CD4-positive, CD25-positive, alpha-beta regulatory T cell (primary cell): Measurements from ENCODE around the gene MAGI1. TPM values are rescaled to one million over a fixed set of nuclear protein-coding genes. Genes with fewer than 3 reads are reported as not detected.

Source experiments
- ATAC-seq, 2 donors: fragments of 150-1000 bp; cut with Tn5 transposase; one replicate each; pipeline ENCODE4 v1.10.0; 2021; ENCODE audit warnings: low read depth in 2 of 2, moderate number of reproducible peaks in 2 of 2, moderate library complexity in 1 of 2
- DNase-seq, 3 donors: peaks; one replicate each; pipeline versions ENCODE4 v3.0.0 to v3.0.0-alpha.2; 2012 to 2022; ENCODE audit warnings: mixed read lengths in 1 of 3
- H3K27ac ChIP-seq: one replicate; pipeline ENCODE4 v1.7.0; 2013; ENCODE audit warnings: mild to moderate bottlenecking, low read length; ENCODE audit not compliant: insufficient read depth, poor library complexity, severe bottlenecking
- H3K27me3 ChIP-seq: one replicate; pipeline ENCODE4 v1.7.0; 2013; ENCODE audit warnings: low read length; ENCODE audit not compliant: control insufficient read depth, insufficient read depth
- H3K36me3 ChIP-seq: one replicate; pipeline ENCODE4 v1.7.0; 2013; ENCODE audit warnings: mild to moderate bottlenecking, low read length, moderate library complexity; ENCODE audit not compliant: control insufficient read depth, insufficient read depth
- H3K4me1 ChIP-seq: 2 replicates; pipeline ENCODE4 v1.7.0; 2013; ENCODE audit warnings: mild to moderate bottlenecking, low read length; ENCODE audit not compliant: insufficient read depth, control insufficient read depth, poor library complexity, severe bottlenecking
- H3K4me3 ChIP-seq: one replicate; pipeline ENCODE4 v1.7.0; 2013; ENCODE audit warnings: low read depth, mild to moderate bottlenecking, low read length, moderate library complexity
- H3K9me3 ChIP-seq, 2 experiments: 1 replicate in 1 of 2; 2 replicates in 1 of 2; pipeline ENCODE4 v1.7.0; 2013; ENCODE audit warnings: low read length in 2 of 2, mild to moderate bottlenecking in 1 of 2, moderate library complexity in 1 of 2; ENCODE audit not compliant: control insufficient read depth in 2 of 2
- H3K27ac Mint-ChIP-seq, 3 donors: one replicate each; pipeline ENCODE4 v1.8.0; 2020 to 2022; ENCODE audit warnings: mild to moderate bottlenecking in 3 of 3, mixed read lengths in 3 of 3, moderate library complexity in 2 of 3
- H3K27me3 Mint-ChIP-seq: one replicate; pipeline ENCODE4 v1.8.0; 2022; ENCODE audit warnings: mild to moderate bottlenecking, mixed read lengths
- H3K36me3 Mint-ChIP-seq: one replicate; pipeline ENCODE4 v1.8.0; 2020; ENCODE audit warnings: mixed read lengths
- H3K4me1 Mint-ChIP-seq, 4 donors: one replicate each; pipeline ENCODE4 v1.8.0; 2020 to 2022; ENCODE audit warnings: mixed read lengths in 4 of 4, mild to moderate bottlenecking in 1 of 4
- H3K4me3 Mint-ChIP-seq, 4 donors: one replicate each; pipeline ENCODE4 v1.8.0; 2020 to 2022; ENCODE audit warnings: mild to moderate bottlenecking in 4 of 4, mixed read lengths in 4 of 4, moderate library complexity in 3 of 4
- H3K9me3 Mint-ChIP-seq, 7 donors: one replicate each; pipeline ENCODE4 v1.8.0; 2020 to 2022; ENCODE audit warnings: mixed read lengths in 7 of 7, mild to moderate bottlenecking in 3 of 7, moderate library complexity in 2 of 7
- polyA plus RNA-seq, 4 donors: library from polyadenylated mRNA; unstranded; fragments of 300-500 nt; fragmentation: Illumina TruSeq; gene quantifications; one replicate each; pipeline ENCODE4 v1.2.3, GENCODE V29; 2021
- total RNA-seq: library from RNA; stranded (reverse); gene quantifications from one replicate; pipeline ENCODE4 v1.2.3, GENCODE V29; 2022

The MAGI1 gene
- total and polyA plus RNA-seq, 5 donors from 2014 or later: 0.10 to 0.44 (median 0.19) TPM; not detected in 1

DNA sequence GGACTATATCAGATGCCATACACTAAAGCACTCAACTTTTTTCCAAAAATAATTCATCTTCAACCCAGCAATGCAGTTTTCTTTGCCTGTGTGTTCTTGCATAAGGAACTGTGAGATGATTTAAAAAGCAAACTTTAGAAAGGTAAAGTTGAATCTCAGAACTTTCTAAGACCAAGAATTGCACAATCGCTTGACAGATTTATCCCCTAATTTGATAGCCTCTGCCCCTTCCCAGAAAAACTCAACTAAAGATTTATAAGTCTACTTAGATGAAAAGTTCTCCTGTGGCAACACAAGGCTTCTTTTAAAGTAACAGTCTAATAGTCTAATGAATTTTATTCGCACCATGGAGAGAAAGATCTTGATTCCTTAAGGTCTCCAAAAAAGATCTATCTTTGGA lies 259.3 kb downstream of the MAGI1 start:
- Histone ChIP-seq H3K9me3 (no peaks in the 10 kb centered on the region), H3K36me3 (no peaks in the 10 kb centered on the region), H3K27me3 (no peaks in the 10 kb centered on the region), H3K4me1 (no peaks in the 10 kb centered on the region), H3K27ac (no peak overlapping the region), H3K4me3 (no peak overlapping the region)
- Mint-ChIP-seq H3K9me3 (peaks cover 0 to 1% (median 0%) of the 10 kb centered on the region in 7 donors), H3K4me3 (no peak overlapping the region), H3K27me3 (peaks cover 5% of the 10 kb centered on the region), H3K36me3 (no peaks in the 10 kb centered on the region), H3K27ac (no peak overlapping the region), H3K4me1 (no peaks in the 10 kb centered on the region)
- ATAC-seq (no peak), DNase-seq (no peak)

DNA sequence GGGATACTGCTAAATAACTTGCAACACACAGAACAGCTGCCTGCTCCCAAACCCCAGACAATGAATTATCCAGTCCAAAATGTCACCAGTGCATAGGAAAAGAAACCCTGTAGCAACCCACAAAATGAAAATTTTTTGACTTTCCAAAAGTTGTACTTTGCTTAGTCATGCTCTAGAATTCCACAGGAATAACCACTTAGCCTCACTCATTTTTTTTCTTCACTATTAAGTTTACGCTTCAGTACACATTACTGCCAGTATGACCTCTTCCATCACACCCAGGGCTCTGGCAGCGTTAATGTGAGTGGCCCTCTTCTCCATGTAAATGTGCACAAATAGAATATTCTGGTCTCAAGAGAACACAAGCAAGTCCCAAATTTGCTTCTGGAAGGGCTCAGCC lies 259.8 kb downstream of the MAGI1 start:
- Histone ChIP-seq H3K27me3 (no peaks in the 10 kb centered on the region), H3K4me1 (no peaks in the 10 kb centered on the region), H3K36me3 (no peaks in the 10 kb centered on the region), H3K4me3 (no peak overlapping the region), H3K9me3 (no peaks in the 10 kb centered on the region), H3K27ac (no peak overlapping the region)
- Mint-ChIP-seq H3K9me3 (peaks cover 0 to 1% (median 0%) of the 10 kb centered on the region in 7 donors), H3K27ac (no peak overlapping the region), H3K4me1 (no peaks in the 10 kb centered on the region), H3K27me3 (peaks cover 5% of the 10 kb centered on the region), H3K4me3 (no peak overlapping the region), H3K36me3 (no peaks in the 10 kb centered on the region)
- no peak for DNase-seq
- no peak for ATAC-seq

DNA sequence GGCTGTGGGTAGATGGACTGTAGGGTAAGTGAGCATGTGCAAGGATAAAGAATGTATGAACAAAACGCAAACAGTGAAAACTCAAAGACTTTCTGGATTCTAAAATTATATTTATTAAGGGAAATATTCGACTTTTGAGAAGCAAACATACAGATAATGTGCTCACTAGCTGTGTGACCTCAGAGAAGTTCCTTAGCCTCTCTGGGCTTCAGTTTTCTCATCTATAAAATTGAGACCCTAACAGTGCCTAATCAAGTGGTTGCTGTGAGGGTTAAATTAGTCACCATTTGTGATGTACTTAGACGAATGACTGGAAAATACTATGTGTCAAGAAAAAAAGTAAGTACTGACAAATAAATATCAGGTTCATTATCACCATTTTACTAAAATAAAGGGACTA lies 261.7 kb downstream of the MAGI1 start:
- no peak for ATAC-seq
- no peak overlapping the region for H3K27ac Mint-ChIP-seq
- peaks cover 0 to 1% (median 0%) of the 10 kb centered on the region in 7 donors for H3K9me3 Mint-ChIP-seq
- no peak overlapping the region for H3K4me3 ChIP-seq
- H3K27me3 ChIP-seq: no peaks in the 10 kb centered on the region
- H3K4me1 ChIP-seq: no peaks in the 10 kb centered on the region
- no peak for DNase-seq
- no peaks in the 10 kb centered on the region for H3K36me3 ChIP-seq
- no peaks in the 10 kb centered on the region for H3K4me1 Mint-ChIP-seq
- H3K4me3 Mint-ChIP-seq: no peak overlapping the region
- H3K9me3 ChIP-seq: no peaks in the 10 kb centered on the region
- H3K27ac ChIP-seq: no peak overlapping the region
- no peaks in the 10 kb centered on the region for H3K36me3 Mint-ChIP-seq
- peaks cover 5% of the 10 kb centered on the region for H3K27me3 Mint-ChIP-seq

DNA sequence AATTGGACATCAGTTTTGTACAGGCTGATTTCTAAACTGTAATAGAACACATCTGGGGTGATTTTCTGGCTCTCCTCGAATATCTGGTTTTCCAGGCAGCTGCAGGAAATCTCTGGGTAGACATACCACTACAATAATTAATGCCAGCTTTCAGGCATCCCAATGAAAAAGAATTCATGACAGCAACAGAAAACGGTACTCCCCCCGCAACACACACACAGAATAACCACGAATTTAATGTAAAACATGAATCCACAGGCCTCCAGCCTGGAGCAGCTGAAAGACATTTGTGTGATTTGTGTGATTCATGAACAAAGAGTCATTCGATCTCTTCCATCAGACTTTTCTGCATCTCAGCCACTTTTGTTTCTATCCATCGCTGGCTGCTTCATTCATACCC lies 262.2 kb downstream of the MAGI1 start:
- H3K9me3 Mint-ChIP-seq: peaks cover 0 to 1% (median 0%) of the 10 kb centered on the region in 7 donors
- no peak overlapping the region for H3K4me3 Mint-ChIP-seq
- no peak for DNase-seq
- no peaks in the 10 kb centered on the region for H3K36me3 Mint-ChIP-seq
- peaks cover 5% of the 10 kb centered on the region for H3K27me3 Mint-ChIP-seq
- H3K4me1 ChIP-seq: no peaks in the 10 kb centered on the region
- H3K27ac ChIP-seq: no peak overlapping the region
- no peaks in the 10 kb centered on the region for H3K9me3 ChIP-seq
- H3K4me1 Mint-ChIP-seq: no peaks in the 10 kb centered on the region
- ATAC-seq: no peak
- no peak overlapping the region for H3K27ac Mint-ChIP-seq
- H3K4me3 ChIP-seq: no peak overlapping the region
- no peaks in the 10 kb centered on the region for H3K36me3 ChIP-seq
- no peaks in the 10 kb centered on the region for H3K27me3 ChIP-seq

DNA sequence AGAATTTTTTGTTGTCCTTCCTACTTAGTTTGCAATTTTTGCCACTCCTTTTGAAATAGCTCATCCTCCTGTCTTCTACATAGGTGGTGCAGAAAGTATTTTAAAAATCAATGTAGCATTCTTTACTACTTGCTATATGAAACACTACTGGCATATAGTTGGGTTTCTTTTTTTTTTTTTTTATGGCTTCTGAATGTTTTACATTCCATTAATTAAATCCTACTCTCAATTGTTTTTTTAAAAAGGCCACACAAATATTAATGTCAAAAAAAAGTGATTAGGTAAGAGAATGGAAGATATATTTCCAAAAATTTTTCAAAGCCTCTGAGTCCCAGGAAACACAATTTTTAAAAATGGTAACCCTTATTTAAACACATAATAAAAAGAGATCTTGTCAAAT lies 262.6 kb downstream of the MAGI1 start:
- Mint-ChIP-seq H3K9me3 (peaks cover 0 to 1% (median 0%) of the 10 kb centered on the region in 7 donors), H3K27me3 (peaks cover 5% of the 10 kb centered on the region), H3K27ac (no peak overlapping the region), H3K4me3 (no peak overlapping the region), H3K4me1 (no peaks in the 10 kb centered on the region), H3K36me3 (no peaks in the 10 kb centered on the region)
- Histone ChIP-seq H3K9me3 (no peaks in the 10 kb centered on the region), H3K27ac (no peak overlapping the region), H3K36me3 (no peaks in the 10 kb centered on the region), H3K4me1 (no peaks in the 10 kb centered on the region), H3K4me3 (no peak overlapping the region), H3K27me3 (no peaks in the 10 kb centered on the region)
- no peak for ATAC-seq
- no peak for DNase-seq

DNA sequence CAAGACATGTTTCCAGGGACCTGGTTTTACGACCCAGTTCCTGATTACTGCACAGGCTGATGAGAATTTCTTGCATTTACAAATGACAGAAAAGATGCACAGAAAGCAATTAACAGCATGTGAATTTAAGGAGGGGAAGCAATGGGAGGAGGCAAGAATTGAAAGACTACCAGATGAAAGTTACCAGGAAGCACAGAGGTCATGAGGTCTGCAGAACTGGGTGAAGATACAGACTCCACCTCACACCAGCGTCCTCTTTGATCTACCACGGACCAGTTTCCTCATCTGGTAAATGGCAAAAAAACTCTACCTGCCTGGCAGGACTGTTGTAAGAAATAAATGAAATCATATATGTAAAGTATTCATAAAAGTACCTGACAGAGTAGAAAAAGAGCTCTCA lies 266.0 kb downstream of the MAGI1 start:
- H3K4me3 ChIP-seq: no peak overlapping the region
- DNase-seq (no peak), ATAC-seq (no peak)
- H3K36me3 ChIP-seq: no peaks in the 10 kb centered on the region
- no peak overlapping the region for H3K27ac Mint-ChIP-seq
- no peak overlapping the region for H3K27ac ChIP-seq
- H3K4me3 Mint-ChIP-seq: no peak overlapping the region
- peaks cover 5% of the 10 kb centered on the region for H3K27me3 Mint-ChIP-seq
- no peaks in the 10 kb centered on the region for H3K4me1 ChIP-seq
- H3K27me3 ChIP-seq: no peaks in the 10 kb centered on the region
- no peaks in the 10 kb centered on the region for H3K9me3 ChIP-seq
- H3K9me3 Mint-ChIP-seq: no peaks in the 10 kb centered on the region
- no peaks in the 10 kb centered on the region for H3K36me3 Mint-ChIP-seq
- H3K4me1 Mint-ChIP-seq: no peaks in the 10 kb centered on the region

DNA sequence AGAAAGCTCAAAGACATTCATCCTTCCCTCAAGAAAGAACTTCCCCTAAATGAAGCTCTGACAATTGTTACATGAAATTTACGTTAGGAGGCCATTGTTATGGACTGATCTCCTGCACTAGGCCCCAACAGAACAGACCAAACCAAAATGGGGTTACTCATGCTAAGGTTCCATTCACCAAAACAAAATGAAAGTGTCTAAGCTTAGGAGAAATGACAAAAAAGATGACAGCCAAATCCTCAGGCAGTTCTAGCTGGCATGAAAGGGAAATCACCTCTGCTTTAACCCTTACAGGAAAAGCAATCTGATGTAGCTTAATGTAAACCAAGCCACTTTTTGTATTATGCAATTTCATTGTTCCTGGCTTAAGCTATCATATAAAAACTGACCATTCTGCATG lies 271.2 kb downstream of the MAGI1 start:
- H3K36me3 ChIP-seq: no peaks in the 10 kb centered on the region
- Mint-ChIP-seq H3K36me3 (no peaks in the 10 kb centered on the region), H3K9me3 (peaks cover 0 to 3% (median 0%) of the 10 kb centered on the region in 7 donors), H3K4me1 (no peaks in the 10 kb centered on the region), H3K4me3 (no peak overlapping the region), H3K27ac (no peak overlapping the region), H3K27me3 (no peaks in the 10 kb centered on the region)
- no peaks in the 10 kb centered on the region for H3K9me3 ChIP-seq
- no peak overlapping the region for H3K27ac ChIP-seq
- no peak for DNase-seq
- no peak for ATAC-seq
- H3K4me3 ChIP-seq: no peak overlapping the region
- H3K4me1 ChIP-seq: no peaks in the 10 kb centered on the region
- no peaks in the 10 kb centered on the region for H3K27me3 ChIP-seq

DNA sequence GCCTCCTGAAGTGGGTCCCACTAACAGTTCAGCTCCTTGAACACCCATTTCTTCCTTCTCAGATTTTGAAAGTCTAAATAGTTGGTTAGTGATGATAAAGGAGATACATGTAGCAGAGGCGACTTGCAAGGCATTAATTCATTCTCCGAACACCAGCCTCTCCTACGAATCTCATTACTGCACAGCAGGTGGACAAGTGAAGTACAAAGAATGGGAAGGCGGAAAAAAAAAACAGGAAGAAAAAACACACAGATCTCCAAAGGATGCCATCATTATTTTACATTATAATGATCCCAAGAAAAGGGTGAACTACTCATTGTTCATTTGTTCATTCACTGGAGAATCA lies 276.5 kb downstream of the MAGI1 start:
- ATAC-seq (no peak), DNase-seq (no peak)
- no peak overlapping the region for H3K4me3 Mint-ChIP-seq
- no peaks in the 10 kb centered on the region for H3K36me3 ChIP-seq
- no peak overlapping the region for H3K4me3 ChIP-seq
- H3K9me3 ChIP-seq: no peaks in the 10 kb centered on the region
- H3K27ac ChIP-seq: no peak overlapping the region
- no peaks in the 10 kb centered on the region for H3K4me1 Mint-ChIP-seq
- H3K27me3 ChIP-seq: no peaks in the 10 kb centered on the region
- H3K9me3 Mint-ChIP-seq: peaks cover 0 to 3% (median 0%) of the 10 kb centered on the region in 7 donors
- no peaks in the 10 kb centered on the region for H3K36me3 Mint-ChIP-seq
- peaks cover 6% of the 10 kb centered on the region for H3K27me3 Mint-ChIP-seq
- no peaks in the 10 kb centered on the region for H3K4me1 ChIP-seq
- H3K27ac Mint-ChIP-seq: no peak overlapping the region
